Activated CD4-positive, CD25-positive, alpha-beta regulatory T cell treated with anti-CD3 and anti-CD28 coated beads, Interleukin-2, amount 50 U/mL, for 16 hours (primary cell): ENCODE measurements around the gene HAUS7.

Source experiments
- DNase-seq: peaks from one replicate; pipeline ENCODE4 v3.0.0-alpha.2; 2020; ENCODE audit warnings: low read depth, low spot score

The HAUS7 gene

GRCh38 chrX:153499341-153499740 lies 29.0 kb upstream of the HAUS7 start:
- DNase-seq = no peak

DNA sequence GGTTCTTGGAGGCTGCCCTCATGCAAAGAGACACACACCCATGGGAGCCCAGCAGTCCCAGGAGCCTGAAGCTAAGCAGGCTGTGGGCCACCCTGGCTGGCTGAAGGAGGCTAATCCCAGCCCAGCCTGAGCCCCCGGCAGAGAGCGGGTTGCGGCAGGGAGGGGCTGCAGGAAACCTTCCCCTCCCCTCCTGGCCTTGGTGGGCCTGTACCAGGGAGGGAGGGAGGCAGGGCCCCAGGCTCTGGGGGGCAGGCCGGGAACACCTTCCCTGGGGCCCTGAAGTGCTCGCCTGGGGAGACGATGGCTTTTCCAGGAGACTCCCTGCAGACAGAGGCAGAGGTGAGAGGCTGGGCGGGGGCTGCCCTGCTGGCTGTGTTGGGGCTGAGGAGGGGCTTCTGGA lies 28.1 kb upstream of the HAUS7 start:
- DNase-seq = no peak

GRCh38 chrX:153496590-153496959 lies 26.2 kb upstream of the HAUS7 start:
- no peak for DNase-seq

- no peak for DNase-seq
These were observed 25.7 kb upstream of the HAUS7 start for GRCh38 chrX:153495903-153496589.

GRCh38 chrX:153495362-153495751 lies 25.0 kb upstream of the HAUS7 start:
- DNase-seq = no peak

- DNase-seq = no peak
These were observed 24.4 kb upstream of the HAUS7 start, which contains the start of gene BGN for GRCh38 chrX:153494541-153495361. BGN (plus strand) TSS chrX:153494980; CDS start chrX:153504632, 9,652 bp downstream.

DNA sequence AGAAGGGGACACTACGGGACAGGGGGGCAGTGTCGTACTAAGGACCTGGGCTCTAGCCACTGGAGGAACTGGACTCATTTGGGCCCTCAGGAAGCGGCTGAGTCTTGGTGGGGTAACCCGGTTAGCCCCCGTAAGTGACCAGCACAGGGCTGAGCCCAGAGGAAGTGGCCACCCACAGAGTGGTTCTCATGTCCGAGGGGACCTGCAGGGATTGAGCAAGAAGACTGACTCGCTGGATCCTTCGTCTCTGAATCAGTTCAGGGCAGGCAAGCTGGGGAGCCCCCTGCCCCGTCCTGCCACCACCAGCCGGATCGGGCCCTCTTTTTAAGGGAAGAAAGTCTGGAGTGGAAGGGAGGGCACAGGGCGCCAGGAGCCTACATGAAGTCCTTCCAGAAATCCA lies 23.7 kb upstream of the HAUS7 start:
- DNase-seq = no peak

DNA sequence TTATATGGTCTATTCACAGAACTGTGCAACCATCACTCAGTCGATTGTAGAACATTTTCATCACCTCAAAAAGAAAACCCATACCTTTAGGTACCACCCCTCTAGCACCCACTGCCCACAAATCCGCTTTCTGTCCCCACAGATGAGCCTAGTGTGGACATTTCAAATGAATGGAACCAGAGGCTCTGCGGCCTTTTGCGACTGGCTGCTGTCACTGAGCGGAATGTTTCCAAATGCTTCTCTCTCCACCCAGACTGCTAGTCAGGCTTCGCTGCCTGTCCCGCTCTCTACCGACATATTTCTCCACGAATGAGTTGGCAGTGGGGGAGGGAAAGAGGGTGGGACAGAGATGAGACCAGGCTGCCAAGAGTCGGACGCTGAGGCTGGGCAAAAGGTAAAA lies 22.7 kb upstream of the HAUS7 start:
- DNase-seq = no peak

GRCh38 chrX:153492543-153492942 lies 22.2 kb upstream of the HAUS7 start:
- no peak for DNase-seq

GRCh38 chrX:153491918-153492317 lies 21.5 kb upstream of the HAUS7 start:
- DNase-seq = no peak

DNA sequence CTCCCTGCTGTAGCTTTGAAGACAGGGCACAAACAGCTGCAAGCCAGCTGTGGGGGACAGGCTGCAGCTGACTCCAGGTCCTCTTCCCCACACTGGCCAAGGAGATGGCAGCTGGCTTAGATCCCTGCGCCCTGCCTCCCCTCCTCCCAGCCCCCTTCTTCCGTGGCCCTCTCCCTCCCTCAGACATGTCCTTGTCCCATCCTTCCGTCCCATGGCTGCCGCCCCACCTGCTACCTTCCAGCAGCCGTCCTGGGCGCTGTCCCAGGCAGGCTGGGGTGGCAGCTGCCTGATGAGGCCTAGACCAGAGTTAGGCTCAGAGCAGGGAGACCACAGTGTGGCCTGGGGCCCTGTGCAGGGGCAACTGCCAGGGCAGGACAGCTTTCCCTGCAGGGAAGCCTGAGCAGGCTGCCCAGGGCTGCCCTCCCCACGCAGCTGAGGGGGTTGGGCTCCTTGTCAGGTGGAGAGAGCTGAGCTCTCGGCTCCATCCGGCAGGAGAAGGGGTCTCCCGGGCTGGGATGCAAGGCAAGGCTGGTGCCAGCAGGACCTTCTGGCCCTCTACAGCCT lies 21.1 kb upstream of the HAUS7 start:
- DNase-seq = no peak

DNA sequence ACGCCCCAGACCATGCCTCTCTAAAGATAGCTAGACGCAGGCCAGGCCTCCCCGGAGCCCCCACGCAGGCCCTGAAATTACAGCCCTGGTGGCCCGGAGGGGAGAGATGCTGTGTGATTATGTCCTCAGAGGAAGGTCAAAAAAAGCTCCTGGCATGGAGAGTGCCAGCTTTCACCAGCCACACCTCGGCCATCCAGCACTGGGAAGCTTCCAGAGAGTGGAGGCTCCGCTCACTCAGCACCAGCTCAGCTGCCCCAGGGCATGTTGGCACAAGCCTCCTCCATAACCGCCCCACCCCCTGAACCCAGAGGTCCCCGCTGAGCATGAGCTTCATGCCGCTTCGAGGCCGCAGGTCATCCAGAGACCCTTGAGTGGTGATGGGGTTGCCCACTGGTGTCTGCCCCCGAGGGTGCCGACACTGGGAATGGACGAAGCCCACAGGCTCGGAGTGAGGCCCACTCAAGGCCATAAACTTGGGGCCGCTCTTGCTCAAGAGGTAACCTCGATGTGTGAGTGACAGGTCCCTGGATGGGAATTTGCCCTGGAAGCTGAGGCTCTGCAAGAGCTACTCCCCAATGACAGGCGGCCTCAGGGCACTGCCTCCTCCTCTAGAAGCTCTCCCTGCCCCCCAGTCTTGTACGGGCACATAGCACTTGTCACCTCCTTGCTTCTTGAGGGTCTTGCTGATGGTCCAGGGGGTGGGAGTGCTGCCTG lies 20.0 kb upstream of the HAUS7 start:
- no peak for DNase-seq

GRCh38 chrX:153488231-153488914 lies 18.0 kb upstream of the HAUS7 start:
- no peak for DNase-seq

DNA sequence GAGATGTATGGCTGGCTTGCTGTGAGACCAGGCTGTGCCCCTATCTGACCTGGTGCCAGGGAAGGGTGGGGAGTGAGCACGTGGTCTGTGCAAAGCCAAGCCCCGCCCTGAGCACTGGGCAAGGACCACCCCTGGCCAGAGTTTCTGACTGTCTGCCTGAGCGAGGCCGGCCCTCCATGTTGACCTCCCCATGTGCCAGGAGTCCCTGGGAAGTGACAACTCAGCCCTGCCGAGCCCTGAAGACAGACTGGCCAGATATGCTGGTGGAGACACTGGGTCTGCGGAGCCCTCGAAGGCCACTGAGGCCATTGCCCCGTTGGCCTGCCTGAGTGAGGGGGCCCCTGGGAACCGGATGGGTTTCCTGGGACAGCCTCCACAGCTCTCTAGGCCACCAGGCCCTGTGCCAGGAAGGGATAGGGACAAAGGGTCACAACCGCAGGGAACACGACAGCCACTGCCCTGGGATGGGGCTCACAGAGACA lies 17.3 kb upstream of the HAUS7 start:
- DNase-seq = no peak

DNA sequence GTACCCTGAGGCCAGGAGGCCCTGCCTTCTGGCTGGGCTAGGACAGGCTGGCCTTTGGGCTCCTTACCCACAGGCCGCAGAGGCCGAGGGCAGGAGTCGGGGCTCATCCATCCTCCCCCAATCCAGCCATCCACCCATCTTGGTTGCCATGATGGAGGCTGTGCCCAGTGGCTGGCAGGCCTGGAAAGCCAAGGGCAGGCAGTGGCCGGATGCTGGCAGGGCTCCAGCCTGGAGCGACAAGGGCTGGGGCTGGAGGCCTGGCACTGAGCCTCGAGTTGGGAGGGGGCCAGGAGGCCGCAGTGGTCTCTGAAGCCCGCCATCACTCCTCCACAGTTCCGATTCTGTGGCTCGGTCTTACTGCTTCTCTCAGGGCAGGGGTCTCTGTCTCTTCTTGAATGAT lies 15.8 kb upstream of the HAUS7 start:
- no peak for DNase-seq

- DNase-seq = no peak
These were observed 15.2 kb upstream of the HAUS7 start for GRCh38 chrX:153485396-153486080.

GRCh38 chrX:153482376-153483015 lies 12.1 kb upstream of the HAUS7 start:
- no peak for DNase-seq

- DNase-seq = no peak
These were observed 10.7 kb upstream of the HAUS7 start for GRCh38 chrX:153481043-153481442.

- DNase-seq = no peak
These were observed 8.4 kb upstream of the HAUS7 start for GRCh38 chrX:153478746-153479145.

GRCh38 chrX:153477901-153478300 lies 7.5 kb upstream of the HAUS7 start:
- no peak for DNase-seq
